ENCODE measurements around the gene DENND5B. TPM values are rescaled to one million over a fixed set of nuclear protein-coding genes. Genes with fewer than 3 reads are reported as not detected.

Gene DENND5B
- total and polyA plus RNA-seq, 2 of the 4 experiments (the other 2 are of a cell fraction) = 5.5 to 13.4 TPM

DNA sequence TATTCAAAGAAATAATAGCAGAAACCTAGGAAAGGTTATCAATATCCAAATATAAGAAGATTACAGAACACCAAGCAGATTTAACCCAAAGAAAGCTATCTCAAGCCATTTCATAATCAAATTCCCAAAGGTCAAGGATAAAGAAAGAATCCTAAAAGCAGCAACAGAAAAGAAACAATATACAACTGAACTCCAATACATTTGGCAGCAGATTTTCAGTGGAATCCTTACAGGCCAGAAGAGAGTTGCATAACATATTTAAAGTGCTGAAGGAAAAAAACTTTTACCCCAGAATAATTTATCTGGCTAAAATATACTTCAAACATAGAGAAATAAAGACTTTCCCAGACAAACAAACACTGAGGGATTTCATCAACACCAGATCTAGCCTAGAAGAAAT lies 54.3 kb downstream of the DENND5B start:
- ATAC-seq (ENCODE audit: low read depth) (peak; percentile 46; the same call in 1 of the 2 replicates), DNase-seq (peak; percentile 38)
- Histone ChIP-seq H4K5ac (ENCODE audit: low read depth, low read length) (no peak overlapping the region), H2BK120ac (ENCODE audit: low read depth, low read length) (no peak overlapping the region), H2AK9ac (replicated peaks; ENCODE audit: low read depth, low read length, poor library complexity) (no peak overlapping the region), H3K4me1 (ENCODE audit: control insufficient read depth, insufficient read depth, low read length) (peaks cover 3% of the 10 kb centered on the region), H3K14ac (replicated peaks; ENCODE audit: low read depth, low read length) (no peak overlapping the region), H3K79me1 (ENCODE audit: low read depth in 1 of 2, low read length in 2 of 2) (peaks cover 21 to 31% of the 10 kb centered on the region in 2 experiments), H3K23ac (ENCODE audit: low read depth, low read length) (no peak overlapping the region), H2BK15ac (ENCODE audit: low read depth, low read length) (no peak overlapping the region), H3K4me3 (ENCODE audit: insufficient read depth, low read depth, low read length) (no peak overlapping the region), H4K20me1 (ENCODE audit: insufficient read depth, low read length) (no peaks in the 10 kb centered on the region), H2BK5ac (ENCODE audit: low read depth, low read length, poor library complexity, severe bottlenecking) (no peak overlapping the region), H3K4ac (ENCODE audit: low read depth, low read length) (no peak overlapping the region), H2AFZ (replicated peaks; ENCODE audit: low read length, poor library complexity) (no peak overlapping the region), H3K4me2 (ENCODE audit: low read depth, low read length) (no peak overlapping the region), H3K9me1 (ENCODE audit: insufficient read depth, low read length) (no peaks in the 10 kb centered on the region; the same call in 1 of the 2 replicates), H3K56ac (ENCODE audit: extremely low read depth, insufficient read depth, low read length) (no peak overlapping the region), H3K18ac (ENCODE audit: low read depth, low read length) (no peak overlapping the region), H2BK20ac (ENCODE audit: low read depth, low read length) (no peak overlapping the region), H3K9ac (ENCODE audit: low read depth, low read length) (no peak overlapping the region), H2AK5ac (ENCODE audit: low read depth, low read length) (no peak overlapping the region), H3K27me3 (ENCODE audit: control insufficient read depth, insufficient read depth, low read length) (no peaks in the 10 kb centered on the region), H3K9me3 (ENCODE audit: control insufficient read depth, insufficient read depth, low read length) (no peaks in the 10 kb centered on the region), H4K8ac (ENCODE audit: low read depth in 2 of 2, low read length in 2 of 2) (no peak overlapping the region), H3K36me3 (ENCODE audit: control insufficient read depth, insufficient read depth, low read length) (no peaks in the 10 kb centered on the region), H4K91ac (ENCODE audit: insufficient read depth, low read depth, low read length) (no peak overlapping the region), H3K27ac (ENCODE audit: insufficient read depth, low read length) (no peak overlapping the region)
- no TSS peak for BruUV-seq (replicated peaks)
- in situ Hi-C loops (cut with MboI; ENCODE audit: low sequenced_read_pairs) (loop anchor here (10.0 kb wide), 1 partner anchor 48 kb away; no protein-coding TSS in a partner anchor), intact Hi-C loops (cut with micrococcal nuclease) (no loop called here), dilution Hi-C loops (cut with HindIII; ENCODE audit: low sequenced_read_pairs, unreplicated experiment) (no loop called here)
- ChIA-PET CTCF (no interaction called here), POLR2A (ENCODE audit: unreplicated experiment) (no interaction called here)
- TF ChIP-seq CHD1 (IDR thresholded peaks at IDR 0.05; ENCODE audit: low read depth, low read length) (no peak), RCOR1 (IDR thresholded peaks at IDR 0.05; ENCODE audit: insufficient replicate concordance, low read length) (no peak), RFX5 (IDR thresholded peaks at IDR 0.05; ENCODE audit: low read depth, low read length) (no peak), MAZ (IDR thresholded peaks at IDR 0.05; ENCODE audit: borderline replicate concordance, low read depth, low read length) (no peak), CEBPB (IDR thresholded peaks at IDR 0.05; ENCODE audit: low read depth, low read length) (no peak), SMC3 (IDR thresholded peaks at IDR 0.05; ENCODE audit: low read depth, low read length) (no peak), ELK1 (IDR thresholded peaks at IDR 0.05; ENCODE audit: borderline replicate concordance, low read depth, low read length) (no peak), BHLHE40 (IDR thresholded peaks at IDR 0.05; ENCODE audit: low read depth, low read length) (no peak), POLR2A (IDR thresholded peaks at IDR 0.05; ENCODE audit: low read depth, low read length) (no peak)

All from IMR-90 (cell line).